Kidney (tissue), 14 donors: ENCODE measurements around the gene RPL10. TPM values are rescaled to one million over a fixed set of nuclear protein-coding genes. Genes with fewer than 3 reads are reported as not detected.

ENCODE experiments used
- DNase-seq, 5 donors: peaks; one replicate each; pipeline ENCODE4 v3.0.0-alpha.2; 2013 to 2020
- FAIRE-seq: peaks from 2 replicates; lab custom pipeline; 2012; peaks lifted over from hg19 to GRCh38; lab: Jason Lieb, UNC
- H3K27ac ChIP-seq, 2 donors: one replicate each; pipeline ENCODE4 v1.7.0; 2013; ENCODE audit warnings: low read depth in 2 of 2, low read length in 2 of 2, inconsistent platforms in 1 of 2
- H3K27me3 ChIP-seq: one replicate; pipeline ENCODE4 v1.7.1; 2013; ENCODE audit warnings: low read length, inconsistent platforms; ENCODE audit not compliant: control insufficient read depth, insufficient read depth
- H3K36me3 ChIP-seq, 3 donors: one replicate each; pipeline versions ENCODE4 v1.7.0 to v1.7.1; 2013; ENCODE audit warnings: low read length in 3 of 3, control low read depth in 1 of 3, inconsistent platforms in 1 of 3; ENCODE audit not compliant: insufficient read depth in 3 of 3, control insufficient read depth in 2 of 3
- H3K4me1 ChIP-seq, 3 donors: one replicate each; pipeline versions ENCODE4 v1.7.0 to v1.7.1; 2013; ENCODE audit warnings: low read length in 3 of 3, inconsistent platforms in 1 of 3, low read depth in 1 of 3; ENCODE audit not compliant: control insufficient read depth in 2 of 3, insufficient read depth in 2 of 3
- H3K4me3 ChIP-seq, 3 donors: one replicate each; pipeline versions ENCODE4 v1.7.0 to v1.8.1; 2013; ENCODE audit warnings: low read length in 3 of 3, control low read depth in 1 of 3, inconsistent platforms in 1 of 3
- H3K9ac ChIP-seq, 3 donors: one replicate each; pipeline versions ENCODE4 v1.7.0 to v1.7.1; 2013; ENCODE audit warnings: low read length in 3 of 3, control low read depth in 1 of 3, inconsistent platforms in 1 of 3
- H3K9me3 ChIP-seq, 3 donors: one replicate each; pipeline versions ENCODE4 v1.7.0 to v1.7.1; 2013; ENCODE audit warnings: low read length in 3 of 3, control low read depth in 1 of 3, inconsistent platforms in 1 of 3; ENCODE audit not compliant: control insufficient read depth in 2 of 3, insufficient read depth in 1 of 3
- intact Hi-C: fragments of 100-400 bp; cut with DNase I; formaldehyde crosslinking; loops from one replicate; pipeline ENCODE4 v1.11.1; 2022
- polyA plus RNA-seq: library from polyadenylated mRNA; stranded (reverse); fragments of 350-450 nt; fragmentation: Illumina TruSeq; extraction: RNeasy Lipid Tissue Mini Kit (QIAGEN cat#74804); gene quantifications from one replicate; pipeline ENCODE4 v1.2.3, GENCODE V29; 2014; ENCODE audit warnings: low read depth, low replicate concordance; ENCODE audit not compliant: insufficient read depth
- total RNA-seq: library from RNA; stranded (reverse); fragmentation: NEBNext Ultra II Directional; extraction: Animal tissue kit (Norgen Biotek cat#: 25700); gene quantifications from one replicate; pipeline ENCODE4 v1.2.1, GENCODE V29; 2021
- TF ChIP-seq, protein P1 (sequence below): IDR thresholded peaks from 3 replicates; pipeline ENCODE4 v1.5.1; 2012; ENCODE audit warnings: mild to moderate bottlenecking, moderate library complexity, borderline replicate concordance; ENCODE audit not compliant: insufficient read depth; ENCODE audit errors: extremely low read depth
- donor health status: control.
- donor health status: control.
- donor health status: control.
- donor health status: control.
- donor health status: control.
- donor health status: DM: yes; HTN: yes; CAD: no.
- donor health status: Normal renal cell carcinoma (clear cell type).

The RPL10 gene
- total and polyA plus RNA-seq, 2 donors from 2014 or later = 2,684 to 2,858 TPM

DNA sequence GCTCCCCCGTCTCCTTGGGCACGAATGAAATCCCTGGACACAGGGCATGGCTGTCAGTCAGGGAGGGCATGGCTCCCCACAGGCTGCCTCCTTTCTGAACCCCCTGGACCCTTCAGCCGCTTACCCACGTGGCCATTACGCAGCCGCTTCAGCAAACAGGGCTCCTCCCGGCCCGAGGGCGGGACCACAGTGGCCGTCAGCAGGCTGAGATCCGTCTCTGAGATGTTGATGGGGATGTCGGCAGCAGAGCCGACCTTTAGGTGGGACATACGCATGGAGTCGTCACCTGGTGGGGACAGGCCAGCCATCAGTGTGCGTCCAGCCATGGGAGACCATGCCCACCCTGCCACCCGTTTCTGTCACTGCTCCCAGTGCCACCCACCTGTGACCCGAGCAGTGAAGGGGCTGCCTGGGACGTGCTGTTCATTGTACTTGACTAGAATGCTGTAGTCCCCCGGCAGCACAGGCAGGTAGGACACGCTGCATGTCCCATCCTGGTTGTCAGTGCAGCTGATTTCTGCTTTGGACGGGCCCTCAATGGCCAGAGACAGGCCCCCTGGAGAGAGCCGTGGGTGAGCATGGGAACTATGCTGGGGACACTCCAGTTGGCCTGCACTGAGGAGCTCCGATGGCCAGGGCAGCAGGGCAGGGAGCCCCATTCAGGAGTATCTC is 44.9 kb upstream of the RPL10 start:
- Histone ChIP-seq H3K4me1 (no peaks in the 10 kb centered on the region), H3K36me3 (peaks cover 0 to 20% (median 6%) of the 10 kb centered on the region in 3 donors), H3K27me3 (no peaks in the 10 kb centered on the region), H3K4me3 (no peak overlapping the region), H3K27ac (no peak overlapping the region), H3K9ac (no peak overlapping the region), H3K9me3 (no peaks in the 10 kb centered on the region)
- intact Hi-C loops = no loop called here
- no peak for FAIRE-seq
- TF ChIP-seq, protein P1, sequence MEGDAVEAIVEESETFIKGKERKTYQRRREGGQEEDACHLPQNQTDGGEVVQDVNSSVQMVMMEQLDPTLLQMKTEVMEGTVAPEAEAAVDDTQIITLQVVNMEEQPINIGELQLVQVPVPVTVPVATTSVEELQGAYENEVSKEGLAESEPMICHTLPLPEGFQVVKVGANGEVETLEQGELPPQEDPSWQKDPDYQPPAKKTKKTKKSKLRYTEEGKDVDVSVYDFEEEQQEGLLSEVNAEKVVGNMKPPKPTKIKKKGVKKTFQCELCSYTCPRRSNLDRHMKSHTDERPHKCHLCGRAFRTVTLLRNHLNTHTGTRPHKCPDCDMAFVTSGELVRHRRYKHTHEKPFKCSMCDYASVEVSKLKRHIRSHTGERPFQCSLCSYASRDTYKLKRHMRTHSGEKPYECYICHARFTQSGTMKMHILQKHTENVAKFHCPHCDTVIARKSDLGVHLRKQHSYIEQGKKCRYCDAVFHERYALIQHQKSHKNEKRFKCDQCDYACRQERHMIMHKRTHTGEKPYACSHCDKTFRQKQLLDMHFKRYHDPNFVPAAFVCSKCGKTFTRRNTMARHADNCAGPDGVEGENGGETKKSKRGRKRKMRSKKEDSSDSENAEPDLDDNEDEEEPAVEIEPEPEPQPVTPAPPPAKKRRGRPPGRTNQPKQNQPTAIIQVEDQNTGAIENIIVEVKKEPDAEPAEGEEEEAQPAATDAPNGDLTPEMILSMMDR = no peak
- DNase-seq = no peak

DNA sequence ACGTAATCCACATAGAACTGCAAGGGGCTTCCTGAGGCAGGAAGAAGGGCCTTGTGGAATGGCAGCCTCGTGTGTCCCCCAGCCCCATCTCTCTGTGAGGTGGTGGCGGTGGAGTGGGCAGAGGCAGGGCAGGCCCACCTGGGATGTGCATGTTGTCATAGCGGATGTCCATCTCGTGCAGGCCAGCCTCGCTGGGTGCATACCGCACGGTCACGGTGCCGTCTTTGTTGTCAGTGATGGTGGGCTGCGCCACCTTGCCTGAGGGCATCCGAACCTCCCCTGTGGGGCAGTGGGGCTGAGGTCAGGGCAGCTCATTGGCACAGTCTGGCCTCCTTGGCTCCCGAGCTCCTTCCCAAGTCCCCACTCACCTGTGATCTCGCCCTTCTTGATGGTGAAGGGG is 44.2 kb upstream of the RPL10 start:
- intact Hi-C loops = no loop called here
- H3K36me3 ChIP-seq = peaks cover 0 to 18% (median 10%) of the 10 kb centered on the region in 3 donors
- H3K9ac ChIP-seq = no peak overlapping the region
- TF ChIP-seq, protein P1 = no peak
- DNase-seq = no peak
- no peaks in the 10 kb centered on the region for H3K27me3 ChIP-seq
- no peaks in the 10 kb centered on the region for H3K9me3 ChIP-seq
- no peak for FAIRE-seq
- no peak overlapping the region for H3K27ac ChIP-seq
- H3K4me1 ChIP-seq = no peaks in the 10 kb centered on the region
- no peak overlapping the region for H3K4me3 ChIP-seq

DNA sequence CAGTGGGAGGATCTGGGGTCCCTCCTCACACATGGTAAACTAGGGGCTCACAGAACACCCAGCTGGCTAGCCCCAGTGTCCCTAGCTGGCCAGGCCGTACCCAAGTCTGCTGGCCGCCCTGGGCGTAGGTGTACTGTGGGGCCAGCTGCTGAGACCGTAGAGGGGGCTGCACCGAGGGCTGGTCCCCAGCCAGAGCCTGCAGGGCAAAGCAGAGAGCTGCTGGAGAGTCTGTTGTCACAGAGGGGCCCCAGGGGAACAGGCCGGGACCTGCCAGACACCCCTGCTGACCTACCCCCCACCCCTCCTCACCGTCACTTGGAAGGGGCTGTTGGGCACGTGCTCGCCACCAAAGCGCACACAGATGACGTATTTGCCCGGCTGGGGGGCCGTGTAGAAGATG is 43.7 kb upstream of the RPL10 start:
- TF ChIP-seq, protein P1 = no peak
- intact Hi-C loops = no loop called here
- Histone ChIP-seq H3K36me3 (peaks cover 0 to 18% (median 13%) of the 10 kb centered on the region in 3 donors), H3K27ac (no peak overlapping the region), H3K4me1 (no peaks in the 10 kb centered on the region), H3K27me3 (no peaks in the 10 kb centered on the region), H3K9me3 (no peaks in the 10 kb centered on the region), H3K4me3 (no peak overlapping the region), H3K9ac (no peak overlapping the region)
- FAIRE-seq (no peak), DNase-seq (no peak)
